BE2C (cell line): ENCODE results near the gene AFP.

Source experiments
- DNase-seq: peaks from one replicate; pipeline ENCODE4 v3.0.0-alpha.2; 2020
- H3K27me3 ChIP-seq: fragments of 250-450 bp; sonication (Bioruptor Pico); 2 replicates; pipeline ENCODE4 v1.5.1; 2020; ENCODE audit warnings: mild to moderate bottlenecking
- H3K36me3 ChIP-seq: fragments of 250-450 bp; sonication (Bioruptor Pico); 2 replicates; pipeline ENCODE4 v1.5.1; 2020; ENCODE audit warnings: mild to moderate bottlenecking
- H3K4me1 ChIP-seq: fragments of 250-450 bp; sonication (Bioruptor Pico); 2 replicates; pipeline ENCODE4 v1.5.1; 2020
- H3K4me3 ChIP-seq: 2 replicates; pipeline ENCODE4 v1.5.1; 2011; ENCODE audit warnings: low read depth, low read length
- H3K9me3 ChIP-seq: fragments of 250-450 bp; sonication (Bioruptor Pico); 2 replicates; pipeline ENCODE4 v1.5.1; 2020
- TF ChIP-seq, protein P1 (sequence below): IDR thresholded peaks from 2 replicates; pipeline ENCODE4 v1.5.1; 2012; ENCODE audit warnings: mild to moderate bottlenecking, low read depth, low read length

The AFP gene

DNA sequence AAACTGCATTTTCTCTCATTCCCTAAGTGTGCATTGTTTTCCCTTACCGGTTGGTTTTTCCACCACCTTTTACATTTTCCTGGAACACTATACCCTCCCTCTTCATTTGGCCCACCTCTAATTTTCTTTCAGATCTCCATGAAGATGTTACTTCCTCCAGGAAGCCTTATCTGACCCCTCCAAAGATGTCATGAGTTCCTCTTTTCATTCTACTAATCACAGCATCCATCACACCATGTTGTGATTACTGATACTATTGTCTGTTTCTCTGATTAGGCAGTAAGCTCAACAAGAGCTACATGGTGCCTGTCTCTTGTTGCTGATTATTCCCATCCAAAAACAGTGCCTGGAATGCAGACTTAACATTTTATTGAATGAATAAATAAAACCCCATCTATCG is 2.9 kb upstream of the AFP start:
- TF ChIP-seq, protein P1, sequence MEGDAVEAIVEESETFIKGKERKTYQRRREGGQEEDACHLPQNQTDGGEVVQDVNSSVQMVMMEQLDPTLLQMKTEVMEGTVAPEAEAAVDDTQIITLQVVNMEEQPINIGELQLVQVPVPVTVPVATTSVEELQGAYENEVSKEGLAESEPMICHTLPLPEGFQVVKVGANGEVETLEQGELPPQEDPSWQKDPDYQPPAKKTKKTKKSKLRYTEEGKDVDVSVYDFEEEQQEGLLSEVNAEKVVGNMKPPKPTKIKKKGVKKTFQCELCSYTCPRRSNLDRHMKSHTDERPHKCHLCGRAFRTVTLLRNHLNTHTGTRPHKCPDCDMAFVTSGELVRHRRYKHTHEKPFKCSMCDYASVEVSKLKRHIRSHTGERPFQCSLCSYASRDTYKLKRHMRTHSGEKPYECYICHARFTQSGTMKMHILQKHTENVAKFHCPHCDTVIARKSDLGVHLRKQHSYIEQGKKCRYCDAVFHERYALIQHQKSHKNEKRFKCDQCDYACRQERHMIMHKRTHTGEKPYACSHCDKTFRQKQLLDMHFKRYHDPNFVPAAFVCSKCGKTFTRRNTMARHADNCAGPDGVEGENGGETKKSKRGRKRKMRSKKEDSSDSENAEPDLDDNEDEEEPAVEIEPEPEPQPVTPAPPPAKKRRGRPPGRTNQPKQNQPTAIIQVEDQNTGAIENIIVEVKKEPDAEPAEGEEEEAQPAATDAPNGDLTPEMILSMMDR = no peak
- no peaks in the 10 kb centered on the region for H3K9me3 ChIP-seq
- no peaks in the 10 kb centered on the region for H3K27me3 ChIP-seq
- H3K4me3 ChIP-seq = no peak overlapping the region
- H3K4me1 ChIP-seq = no peaks in the 10 kb centered on the region
- H3K36me3 ChIP-seq = no peaks in the 10 kb centered on the region
- DNase-seq = no peak

DNA sequence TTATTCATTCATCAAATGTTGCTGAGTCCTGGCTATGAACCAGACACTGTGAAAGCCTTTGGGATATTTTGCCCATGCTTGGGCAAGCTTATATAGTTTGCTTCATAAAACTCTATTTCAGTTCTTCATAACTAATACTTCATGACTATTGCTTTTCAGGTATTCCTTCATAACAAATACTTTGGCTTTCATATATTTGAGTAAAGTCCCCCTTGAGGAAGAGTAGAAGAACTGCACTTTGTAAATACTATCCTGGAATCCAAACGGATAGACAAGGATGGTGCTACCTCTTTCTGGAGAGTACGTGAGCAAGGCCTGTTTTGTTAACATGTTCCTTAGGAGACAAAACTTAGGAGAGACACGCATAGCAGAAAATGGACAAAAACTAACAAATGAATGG is 1.7 kb upstream of the AFP start:
- TF ChIP-seq, protein P1 = peak; percentile 54
- H3K9me3 ChIP-seq = no peaks in the 10 kb centered on the region
- DNase-seq = no peak
- no peaks in the 10 kb centered on the region for H3K36me3 ChIP-seq
- H3K4me3 ChIP-seq = no peak overlapping the region
- H3K4me1 ChIP-seq = no peaks in the 10 kb centered on the region
- H3K27me3 ChIP-seq = no peaks in the 10 kb centered on the region

GRCh38 chr4:73436674-73437557 is 895 bp downstream of the AFP start:
- Histone ChIP-seq H3K4me3 (no peak overlapping the region), H3K9me3 (no peaks in the 10 kb centered on the region), H3K36me3 (no peaks in the 10 kb centered on the region), H3K4me1 (no peaks in the 10 kb centered on the region), H3K27me3 (peaks cover under 1% of the 10 kb centered on the region)
- DNase-seq = no peak
- TF ChIP-seq, protein P1 = no peak

GRCh38 chr4:73437558-73437956 is 1.5 kb downstream of the AFP start:
- Histone ChIP-seq H3K4me1 (no peaks in the 10 kb centered on the region), H3K36me3 (no peaks in the 10 kb centered on the region), H3K27me3 (peaks cover 7% of the 10 kb centered on the region), H3K4me3 (no peak overlapping the region), H3K9me3 (no peaks in the 10 kb centered on the region)
- DNase-seq = no peak
- TF ChIP-seq, protein P1 = no peak

DNA sequence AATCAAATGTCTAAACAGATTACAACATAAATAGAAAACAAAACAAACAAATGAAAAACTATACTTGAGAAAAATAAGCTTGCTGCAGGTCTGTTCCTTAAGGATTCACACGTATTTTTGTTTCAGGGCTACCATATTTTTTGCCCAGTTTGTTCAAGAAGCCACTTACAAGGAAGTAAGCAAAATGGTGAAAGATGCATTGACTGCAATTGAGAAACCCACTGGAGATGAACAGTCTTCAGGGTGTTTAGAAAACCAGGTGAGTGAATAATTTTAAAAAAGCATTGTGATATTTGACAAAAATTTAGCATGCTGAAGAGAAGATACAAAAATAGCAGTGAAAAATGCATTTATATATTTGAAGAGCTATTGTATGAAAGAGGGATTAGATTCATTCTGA is 2.0 kb downstream of the AFP start:
- Histone ChIP-seq H3K27me3 (peaks cover 11% of the 10 kb centered on the region), H3K9me3 (no peaks in the 10 kb centered on the region), H3K4me1 (no peaks in the 10 kb centered on the region), H3K36me3 (no peaks in the 10 kb centered on the region), H3K4me3 (no peak overlapping the region)
- TF ChIP-seq, protein P1 = no peak
- no peak for DNase-seq

GRCh38 chr4:73438582-73439215 is 2.7 kb downstream of the AFP start:
- no peak for DNase-seq
- Histone ChIP-seq H3K27me3 (peaks cover 16% of the 10 kb centered on the region), H3K4me1 (no peaks in the 10 kb centered on the region), H3K36me3 (no peaks in the 10 kb centered on the region), H3K9me3 (no peaks in the 10 kb centered on the region), H3K4me3 (no peak overlapping the region)
- TF ChIP-seq, protein P1 = no peak
